ENCODE results near the gene TUBE1. TPM values are rescaled to one million over a fixed set of nuclear protein-coding genes. Genes with fewer than 3 reads are reported as not detected.

TUBE1 gene
- total RNA-seq, 1 donor from 2014 or later, result 26.3 TPM

DNA sequence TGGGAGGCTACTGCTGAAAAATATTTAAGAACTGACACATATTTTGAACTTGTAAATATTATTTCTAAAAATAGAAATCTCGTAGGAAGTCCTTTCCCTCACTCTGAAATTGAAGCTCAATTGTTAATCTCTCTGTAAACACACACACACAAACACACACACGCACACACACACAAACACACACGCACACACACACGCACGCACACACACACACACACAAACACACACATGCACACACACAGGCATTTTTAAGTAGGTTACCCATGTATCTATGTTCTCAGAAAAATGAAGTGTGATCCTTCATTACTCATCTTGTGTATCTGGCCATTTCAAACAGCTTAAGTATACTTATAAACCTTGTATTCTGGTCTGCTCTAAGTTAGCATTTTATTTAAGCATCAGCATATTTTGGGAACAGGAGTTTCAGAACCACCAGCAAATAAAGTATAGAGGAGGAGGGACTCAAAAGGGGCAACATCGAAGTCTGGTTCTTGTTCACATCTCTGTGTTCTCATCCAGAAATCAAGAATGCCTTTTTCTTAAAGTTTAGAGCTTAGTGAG is 21.8 kb downstream of the TUBE1 start:
- Mint-ChIP-seq H3K4me1 (no peaks in the 10 kb centered on the region), H3K27ac (ENCODE audit: unreplicated experiment) (no peak overlapping the region), H3K36me3 (ENCODE audit: low read depth) (no peaks in the 10 kb centered on the region), H3K27me3 (ENCODE audit: low read depth) (no peaks in the 10 kb centered on the region), H3K9me3 (no peaks in the 10 kb centered on the region), H3K4me3 (no peak overlapping the region)
- TF ChIP-seq, protein P1, sequence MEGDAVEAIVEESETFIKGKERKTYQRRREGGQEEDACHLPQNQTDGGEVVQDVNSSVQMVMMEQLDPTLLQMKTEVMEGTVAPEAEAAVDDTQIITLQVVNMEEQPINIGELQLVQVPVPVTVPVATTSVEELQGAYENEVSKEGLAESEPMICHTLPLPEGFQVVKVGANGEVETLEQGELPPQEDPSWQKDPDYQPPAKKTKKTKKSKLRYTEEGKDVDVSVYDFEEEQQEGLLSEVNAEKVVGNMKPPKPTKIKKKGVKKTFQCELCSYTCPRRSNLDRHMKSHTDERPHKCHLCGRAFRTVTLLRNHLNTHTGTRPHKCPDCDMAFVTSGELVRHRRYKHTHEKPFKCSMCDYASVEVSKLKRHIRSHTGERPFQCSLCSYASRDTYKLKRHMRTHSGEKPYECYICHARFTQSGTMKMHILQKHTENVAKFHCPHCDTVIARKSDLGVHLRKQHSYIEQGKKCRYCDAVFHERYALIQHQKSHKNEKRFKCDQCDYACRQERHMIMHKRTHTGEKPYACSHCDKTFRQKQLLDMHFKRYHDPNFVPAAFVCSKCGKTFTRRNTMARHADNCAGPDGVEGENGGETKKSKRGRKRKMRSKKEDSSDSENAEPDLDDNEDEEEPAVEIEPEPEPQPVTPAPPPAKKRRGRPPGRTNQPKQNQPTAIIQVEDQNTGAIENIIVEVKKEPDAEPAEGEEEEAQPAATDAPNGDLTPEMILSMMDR (conservative IDR thresholded peaks at IDR 0.05), result no peak
- DNase-seq (ENCODE audit: low read depth, low spot score), result no peak

DNA sequence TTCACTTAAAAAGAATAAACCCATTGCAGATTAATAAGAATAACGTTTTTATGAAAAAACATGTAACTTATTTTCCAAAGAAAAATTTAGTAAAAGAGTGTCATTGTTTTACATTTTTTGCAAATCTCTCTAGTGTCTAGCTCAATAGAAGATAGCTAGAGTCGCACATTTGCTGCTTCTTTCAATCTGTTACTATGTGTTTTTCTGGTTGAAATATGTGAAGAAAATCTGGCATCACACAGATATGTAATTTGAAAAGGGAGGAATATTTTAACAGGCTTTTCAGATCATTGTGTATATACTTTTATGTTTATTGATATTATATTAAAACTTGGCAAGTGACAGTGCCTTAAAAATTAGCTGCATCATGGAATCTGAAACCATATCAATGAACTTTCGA is 24.3 kb downstream of the TUBE1 start:
- Mint-ChIP-seq H3K4me3 (no peak overlapping the region), H3K27me3 (ENCODE audit: low read depth) (no peaks in the 10 kb centered on the region), H3K4me1 (no peaks in the 10 kb centered on the region), H3K36me3 (ENCODE audit: low read depth) (no peaks in the 10 kb centered on the region), H3K9me3 (no peaks in the 10 kb centered on the region), H3K27ac (ENCODE audit: unreplicated experiment) (no peak overlapping the region)
- no peak for DNase-seq (ENCODE audit: low read depth, low spot score)
- TF ChIP-seq, protein P1 (conservative IDR thresholded peaks at IDR 0.05), result no peak

DNA sequence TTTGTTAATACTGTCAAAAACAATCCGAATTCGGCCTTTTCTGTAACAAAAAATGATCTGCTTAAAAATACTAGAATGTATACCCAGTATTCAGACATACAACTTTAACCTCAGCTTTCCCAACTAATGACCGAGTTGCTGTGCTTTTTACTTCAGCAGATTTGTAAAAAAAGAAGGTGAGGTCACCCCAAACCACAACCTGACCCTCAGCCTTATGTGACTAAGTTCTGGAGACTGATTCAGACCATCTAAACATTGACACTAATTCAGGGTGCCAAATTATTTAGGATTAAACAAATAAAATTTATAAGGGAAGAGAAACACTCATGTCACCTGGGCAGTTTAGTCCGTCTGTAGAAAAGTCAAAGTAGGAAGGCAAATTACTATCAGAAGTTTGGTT is 25.7 kb downstream of the TUBE1 start:
- Mint-ChIP-seq H3K9me3 (no peaks in the 10 kb centered on the region), H3K27ac (ENCODE audit: unreplicated experiment) (no peak overlapping the region), H3K27me3 (ENCODE audit: low read depth) (no peaks in the 10 kb centered on the region), H3K4me1 (no peaks in the 10 kb centered on the region), H3K36me3 (ENCODE audit: low read depth) (no peaks in the 10 kb centered on the region), H3K4me3 (no peak overlapping the region)
- no peak for DNase-seq (ENCODE audit: low read depth, low spot score)
- TF ChIP-seq, protein P1 (conservative IDR thresholded peaks at IDR 0.05), result no peak

DNA sequence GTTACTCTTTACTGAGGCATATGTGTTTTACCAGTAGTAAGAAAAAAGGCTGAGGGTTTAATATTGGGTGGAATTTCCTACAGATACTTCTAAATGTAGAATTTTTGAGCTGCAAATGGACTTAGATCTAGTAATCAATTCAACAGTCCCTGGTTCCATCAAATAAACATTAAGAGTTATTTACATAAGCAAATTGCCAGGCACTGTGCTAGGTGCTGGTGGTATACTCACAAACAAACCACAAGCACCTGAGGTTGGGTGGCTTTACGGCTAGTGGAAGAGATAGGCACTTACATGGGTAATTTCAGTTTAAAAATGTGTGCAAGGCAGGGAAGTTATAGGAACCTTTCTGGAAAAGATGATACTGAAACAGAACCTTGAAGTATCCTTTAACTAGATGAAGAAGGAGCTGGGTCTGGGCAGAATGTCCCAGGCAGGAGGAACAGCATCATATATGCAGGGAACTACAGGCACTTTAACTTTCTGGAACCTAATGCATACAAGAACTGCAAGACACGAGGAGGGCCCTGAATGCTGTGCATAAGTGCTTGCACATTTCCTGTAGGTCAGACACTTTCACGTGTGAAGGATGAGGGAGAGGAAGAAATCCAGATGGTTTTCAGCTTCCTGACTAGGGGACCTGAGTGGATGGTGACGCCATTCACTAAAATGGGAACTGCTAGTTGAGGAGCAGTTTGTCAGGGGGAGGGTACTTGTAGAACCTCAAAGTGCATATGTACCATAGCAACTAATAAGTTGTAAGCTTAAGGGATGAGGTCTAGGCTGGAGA is 28.8 kb downstream of the TUBE1 start:
- H3K4me3 Mint-ChIP-seq, result no peak overlapping the region
- H3K9me3 Mint-ChIP-seq, result no peaks in the 10 kb centered on the region
- no peaks in the 10 kb centered on the region for H3K27me3 Mint-ChIP-seq (ENCODE audit: low read depth)
- H3K36me3 Mint-ChIP-seq (ENCODE audit: low read depth), result no peaks in the 10 kb centered on the region
- H3K4me1 Mint-ChIP-seq, result no peaks in the 10 kb centered on the region
- no peak for DNase-seq (ENCODE audit: low read depth, low spot score)
- H3K27ac Mint-ChIP-seq (ENCODE audit: unreplicated experiment), result no peak overlapping the region
- TF ChIP-seq, protein P1 (conservative IDR thresholded peaks at IDR 0.05), result no peak

DNA sequence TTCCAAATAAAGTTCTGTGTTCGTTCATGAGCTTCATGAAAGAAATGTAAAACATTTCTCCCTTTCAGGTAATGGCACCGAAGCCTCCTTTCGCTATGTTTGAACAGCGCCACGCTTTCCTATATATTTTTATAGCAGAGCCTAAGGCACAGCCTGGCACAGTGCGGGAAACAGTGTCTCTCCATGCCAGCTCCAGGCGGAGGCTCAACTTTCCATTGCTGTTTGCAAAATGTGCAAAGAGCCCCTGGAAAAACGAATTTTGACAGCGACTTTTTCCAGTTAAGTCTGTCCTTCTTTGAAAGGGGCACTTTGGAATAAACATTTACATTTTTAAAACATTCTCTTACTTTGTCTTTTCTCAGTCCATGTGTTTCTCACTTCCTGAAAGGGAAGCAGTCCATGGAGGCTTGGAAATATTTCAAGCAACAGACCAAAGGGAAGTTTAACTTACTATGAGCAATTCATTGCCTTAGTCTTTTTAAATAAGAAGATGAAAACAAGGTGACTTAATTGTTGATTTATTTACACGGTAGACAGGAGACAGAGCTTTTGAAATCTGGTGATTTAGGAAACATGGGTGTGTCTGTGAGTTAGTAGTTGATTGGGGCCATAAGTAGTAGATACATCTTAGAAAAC is 32.6 kb downstream of the TUBE1 start:
- H3K4me1 Mint-ChIP-seq, result no peaks in the 10 kb centered on the region
- TF ChIP-seq, protein P1 (conservative IDR thresholded peaks at IDR 0.05), result no peak
- no peak for DNase-seq (ENCODE audit: low read depth, low spot score)
- H3K27me3 Mint-ChIP-seq (ENCODE audit: low read depth), result no peaks in the 10 kb centered on the region
- no peak overlapping the region for H3K27ac Mint-ChIP-seq (ENCODE audit: unreplicated experiment)
- no peaks in the 10 kb centered on the region for H3K9me3 Mint-ChIP-seq
- H3K4me3 Mint-ChIP-seq, result no peak overlapping the region
- peaks cover 3% of the 10 kb centered on the region for H3K36me3 Mint-ChIP-seq (ENCODE audit: low read depth)

Data from neural crest cell (in vitro differentiated cells).